OCI-LY7 (cell line): ENCODE measurements around the gene RAB2B.

Experiments
- EZH2phosphoT487 ChIP-seq: fragments of 200-600 bp; sonication (generic); IDR thresholded peaks from 2 replicates; pipeline ENCODE4 v1.6.1; 2018; ENCODE audit warnings: low read depth, borderline replicate concordance, mild to moderate bottlenecking, mixed run types, antibody characterized with exemption, low read length, moderate library complexity, mixed read lengths
- TF ChIP-seq, protein P1 (sequence below): fragments of 200-600 bp; sonication (generic); conservative IDR thresholded peaks from 2 replicates; pipeline ENCODE4 v1.5.1; 2014; ENCODE audit warnings: mild to moderate bottlenecking, antibody characterized with exemption, low read length, moderate library complexity, mixed read lengths

DNA sequence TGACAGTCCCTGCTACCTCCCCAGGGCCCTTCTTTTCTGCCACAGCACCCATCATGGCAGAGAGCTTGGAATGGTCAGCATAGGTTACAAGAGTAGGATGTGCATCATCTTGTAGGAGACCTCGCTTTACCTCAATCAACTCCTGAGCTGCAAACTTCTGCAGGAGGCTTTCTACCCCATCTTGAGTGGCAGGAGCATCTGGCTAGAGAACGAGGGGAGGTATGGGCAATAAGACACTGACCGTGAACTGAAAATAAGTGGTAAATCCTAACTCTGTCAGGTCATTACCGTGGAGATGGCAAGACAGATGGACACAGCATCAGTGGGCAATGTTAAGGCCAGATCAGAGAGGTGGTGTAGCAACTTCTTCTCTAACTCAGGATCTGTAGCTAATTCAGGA, 26.6 kb upstream of the RAB2B start:
- TF ChIP-seq, protein P1, sequence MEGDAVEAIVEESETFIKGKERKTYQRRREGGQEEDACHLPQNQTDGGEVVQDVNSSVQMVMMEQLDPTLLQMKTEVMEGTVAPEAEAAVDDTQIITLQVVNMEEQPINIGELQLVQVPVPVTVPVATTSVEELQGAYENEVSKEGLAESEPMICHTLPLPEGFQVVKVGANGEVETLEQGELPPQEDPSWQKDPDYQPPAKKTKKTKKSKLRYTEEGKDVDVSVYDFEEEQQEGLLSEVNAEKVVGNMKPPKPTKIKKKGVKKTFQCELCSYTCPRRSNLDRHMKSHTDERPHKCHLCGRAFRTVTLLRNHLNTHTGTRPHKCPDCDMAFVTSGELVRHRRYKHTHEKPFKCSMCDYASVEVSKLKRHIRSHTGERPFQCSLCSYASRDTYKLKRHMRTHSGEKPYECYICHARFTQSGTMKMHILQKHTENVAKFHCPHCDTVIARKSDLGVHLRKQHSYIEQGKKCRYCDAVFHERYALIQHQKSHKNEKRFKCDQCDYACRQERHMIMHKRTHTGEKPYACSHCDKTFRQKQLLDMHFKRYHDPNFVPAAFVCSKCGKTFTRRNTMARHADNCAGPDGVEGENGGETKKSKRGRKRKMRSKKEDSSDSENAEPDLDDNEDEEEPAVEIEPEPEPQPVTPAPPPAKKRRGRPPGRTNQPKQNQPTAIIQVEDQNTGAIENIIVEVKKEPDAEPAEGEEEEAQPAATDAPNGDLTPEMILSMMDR: no peak
- TF ChIP-seq EZH2phosphoT487: no peak
